ENCODE data around the gene GLIPR1L2.

Gene GLIPR1L2

GRCh38 chr12:75474116-75474515, 83.2 kb downstream of the GLIPR1L2 start:
- no peak for TF ChIP-seq CTCF (IDR thresholded peaks at IDR 0.05)
- H3K4me3 ChIP-seq (ENCODE audit: low read depth in 1 of 2, low read length in 1 of 2) = no peak overlapping the region
- H3K27ac ChIP-seq = no peak overlapping the region
- H3K36me3 ChIP-seq = no peaks in the 10 kb centered on the region
- no peaks in the 10 kb centered on the region for H3K9me3 ChIP-seq
- H3K4me1 ChIP-seq (ENCODE audit: control insufficient read depth in 1 of 2, insufficient read depth in 1 of 2, low read depth in 1 of 2, low read length in 1 of 2) = peaks cover 37 to 47% of the 10 kb centered on the region in 2 experiments
- no peaks in the 10 kb centered on the region for H3K27me3 ChIP-seq

- no peak overlapping the region for H3K27ac ChIP-seq
- no peak for TF ChIP-seq CTCF (IDR thresholded peaks at IDR 0.05)
Observed at GRCh38 chr12:75476071-75476470, 85.2 kb downstream of the GLIPR1L2 start.

GRCh38 chr12:75477137-75477536, 86.2 kb downstream of the GLIPR1L2 start:
- no peaks in the 10 kb centered on the region for H3K36me3 ChIP-seq
- H3K4me1 ChIP-seq (ENCODE audit: control insufficient read depth in 1 of 2, insufficient read depth in 1 of 2, low read depth in 1 of 2, low read length in 1 of 2) = peaks cover 55 to 62% of the 10 kb centered on the region in 2 experiments
- H3K27ac ChIP-seq = peak overlapping the region; percentile 94
- H3K27me3 ChIP-seq = no peaks in the 10 kb centered on the region
- no peak for TF ChIP-seq CTCF (IDR thresholded peaks at IDR 0.05)
- H3K9me3 ChIP-seq = no peaks in the 10 kb centered on the region
- no peak overlapping the region for H3K4me3 ChIP-seq (ENCODE audit: low read depth in 1 of 2, low read length in 1 of 2)

More at GRCh38 chr12:75476071-75476470, 85.2 kb downstream of the GLIPR1L2 start:
- H3K36me3 ChIP-seq = no peaks in the 10 kb centered on the region
- H3K4me1 ChIP-seq (ENCODE audit: control insufficient read depth in 1 of 2, insufficient read depth in 1 of 2, low read depth in 1 of 2, low read length in 1 of 2) = peaks cover 56 to 64% of the 10 kb centered on the region in 2 experiments
- no peaks in the 10 kb centered on the region for H3K27me3 ChIP-seq
- H3K9me3 ChIP-seq = no peaks in the 10 kb centered on the region
- H3K4me3 ChIP-seq (ENCODE audit: low read depth in 1 of 2, low read length in 1 of 2) = no peak overlapping the region

- Histone ChIP-seq H3K27me3 (no peaks in the 10 kb centered on the region), H3K9me3 (no peaks in the 10 kb centered on the region), H3K4me1 (ENCODE audit: control insufficient read depth in 1 of 2, insufficient read depth in 1 of 2, low read depth in 1 of 2, low read length in 1 of 2) (peaks cover 55 to 64% of the 10 kb centered on the region in 2 experiments), H3K36me3 (peaks cover 6% of the 10 kb centered on the region), H3K4me3 (ENCODE audit: low read depth in 1 of 2, low read length in 1 of 2) (peak overlapping the region; percentile 38 to 84), H3K27ac (peak overlapping the region; percentile 94)
- no peak for TF ChIP-seq CTCF (IDR thresholded peaks at IDR 0.05)
Observed at GRCh38 chr12:75478116-75478794, 87.4 kb downstream of the GLIPR1L2 start.

- Histone ChIP-seq H3K4me3 (ENCODE audit: low read depth in 1 of 2, low read length in 1 of 2) (peak overlapping the region; percentile 75 to 84), H3K9me3 (no peaks in the 10 kb centered on the region), H3K4me1 (ENCODE audit: control insufficient read depth in 1 of 2, insufficient read depth in 1 of 2, low read depth in 1 of 2, low read length in 1 of 2) (peaks cover 72 to 81% of the 10 kb centered on the region in 2 experiments), H3K27ac (peak overlapping the region; percentile 94), H3K27me3 (no peaks in the 10 kb centered on the region), H3K36me3 (peaks cover 24% of the 10 kb centered on the region)
- no peak for TF ChIP-seq CTCF (IDR thresholded peaks at IDR 0.05)
Observed at GRCh38 chr12:75479963-75480461, 89.1 kb downstream of the GLIPR1L2 start.
